Astrocyte (in vitro differentiated cells and primary cell): ENCODE results near the gene LTB4R. TPM values are rescaled to one million over a fixed set of nuclear protein-coding genes. Genes with fewer than 3 reads are reported as not detected.

Experiments
- DNase-seq: peaks from one replicate; pipeline ENCODE4 v3.0.0-alpha.2; 2010; ENCODE audit warnings: low read depth
- FAIRE-seq: peaks from 2 replicates; lab custom pipeline; 2011; peaks lifted over from hg19 to GRCh38; lab: Jason Lieb, UNC
- H2AFZ ChIP-seq: 2 replicates; pipeline ENCODE4 v1.6.0; 2012; ENCODE audit warnings: low read depth, low read length, inconsistent platforms
- H3K27ac ChIP-seq: 2 replicates; pipeline ENCODE4 v1.5.1; 2011; ENCODE audit warnings: low read depth, low read length, inconsistent platforms
- H3K27me3 ChIP-seq: 2 replicates; pipeline ENCODE4 v1.6.0; 2011; ENCODE audit warnings: low read length, inconsistent platforms; ENCODE audit not compliant: insufficient read depth
- H3K36me3 ChIP-seq: 2 replicates; pipeline ENCODE4 v1.5.1; 2011; ENCODE audit warnings: low read length, inconsistent platforms; ENCODE audit not compliant: insufficient read depth
- H3K4me1 ChIP-seq: 2 replicates; pipeline ENCODE4 v1.5.1; 2011; ENCODE audit warnings: low read length, inconsistent platforms; ENCODE audit not compliant: insufficient read depth
- H3K4me2 ChIP-seq: 2 replicates; pipeline ENCODE4 v1.6.0; 2012; ENCODE audit warnings: low read length, inconsistent platforms
- H3K4me3 ChIP-seq: 2 replicates; pipeline ENCODE4 v1.5.1; 2011; ENCODE audit warnings: low read depth, mild to moderate bottlenecking, low read length, inconsistent platforms; ENCODE audit not compliant: insufficient read depth
- H3K79me2 ChIP-seq: 2 replicates; pipeline ENCODE4 v1.6.0; 2012; ENCODE audit warnings: mild to moderate bottlenecking, low read length, inconsistent platforms; ENCODE audit not compliant: insufficient read depth
- H3K9ac ChIP-seq: 2 replicates; pipeline ENCODE4 v1.6.0; 2012; ENCODE audit warnings: mild to moderate bottlenecking, low read length, inconsistent platforms
- H3K9me3 ChIP-seq: 2 replicates; pipeline ENCODE4 v1.5.1; 2012; ENCODE audit warnings: low read depth, mild to moderate bottlenecking, low read length, inconsistent platforms; ENCODE audit not compliant: insufficient read depth
- H4K20me1 ChIP-seq: 2 replicates; pipeline ENCODE4 v1.6.0; 2012; ENCODE audit warnings: low read length, inconsistent platforms; ENCODE audit not compliant: insufficient read depth
- H3K27ac Mint-ChIP-seq: one replicate; pipeline ENCODE4 v1.8.0; 2021; ENCODE audit warnings: mild to moderate bottlenecking, mixed read lengths; ENCODE audit not compliant: unreplicated experiment
- H3K27me3 Mint-ChIP-seq: one replicate; pipeline ENCODE4 v1.8.0; 2021; ENCODE audit warnings: low read depth, mixed read lengths; ENCODE audit not compliant: unreplicated experiment
- H3K36me3 Mint-ChIP-seq: one replicate; pipeline ENCODE4 v1.8.0; 2021; ENCODE audit warnings: low read depth, mixed read lengths; ENCODE audit not compliant: unreplicated experiment
- H3K4me1 Mint-ChIP-seq: one replicate; pipeline ENCODE4 v1.8.0; 2021; ENCODE audit warnings: low read depth, mixed read lengths; ENCODE audit not compliant: unreplicated experiment
- H3K4me3 Mint-ChIP-seq: one replicate; pipeline ENCODE4 v1.8.0; 2021; ENCODE audit warnings: mild to moderate bottlenecking, moderate library complexity, mixed read lengths; ENCODE audit not compliant: unreplicated experiment
- H3K9me3 Mint-ChIP-seq: one replicate; pipeline ENCODE4 v1.8.0; 2021; ENCODE audit warnings: mild to moderate bottlenecking, mixed read lengths; ENCODE audit not compliant: unreplicated experiment
- CTCF ChIP-seq: IDR thresholded peaks from 2 replicates; pipeline ENCODE4 v1.5.1; 2011; ENCODE audit warnings: low read depth, mild to moderate bottlenecking, inconsistent platforms, low read length, moderate library complexity; ENCODE audit not compliant: insufficient read depth
- EZH2 ChIP-seq: IDR thresholded peaks from 2 replicates; pipeline ENCODE4 v1.6.1; 2012; ENCODE audit warnings: mild to moderate bottlenecking, low read length, inconsistent platforms; ENCODE audit not compliant: insufficient read depth
- total RNA-seq: library from RNA; stranded (reverse); gene quantifications from 2 replicates; pipeline ENCODE4 v1.2.1, GENCODE V29; 2021

Gene LTB4R
- total RNA-seq, 1 donor from 2014 or later = 5.5 TPM

- H3K27ac Mint-ChIP-seq = no peak overlapping the region
- H2AFZ ChIP-seq = no peak overlapping the region
- H3K4me2 ChIP-seq = no peak overlapping the region
- no peak for FAIRE-seq
- H3K27ac ChIP-seq = no peak overlapping the region
- peaks cover 12% of the 10 kb centered on the region for H3K4me1 ChIP-seq
- no peaks in the 10 kb centered on the region for H3K9me3 Mint-ChIP-seq
- H3K79me2 ChIP-seq = no peaks in the 10 kb centered on the region
- no peak overlapping the region for H3K4me3 Mint-ChIP-seq
- peaks cover 27% of the 10 kb centered on the region for H3K27me3 Mint-ChIP-seq
- H3K27me3 ChIP-seq = peaks cover 5% of the 10 kb centered on the region
- H3K4me1 Mint-ChIP-seq = peaks cover 12% of the 10 kb centered on the region
- H3K9ac ChIP-seq = no peak overlapping the region
- H3K36me3 ChIP-seq = no peaks in the 10 kb centered on the region
- H3K4me3 ChIP-seq = no peak overlapping the region
- H3K9me3 ChIP-seq = no peaks in the 10 kb centered on the region
- DNase-seq = no peak
- H3K36me3 Mint-ChIP-seq = no peaks in the 10 kb centered on the region
- TF ChIP-seq EZH2 (no peak), CTCF (no peak)
- no peaks in the 10 kb centered on the region for H4K20me1 ChIP-seq
Measured at GRCh38 chr14:24362241-24362960, 51.1 kb downstream of the LTB4R start.

DNA sequence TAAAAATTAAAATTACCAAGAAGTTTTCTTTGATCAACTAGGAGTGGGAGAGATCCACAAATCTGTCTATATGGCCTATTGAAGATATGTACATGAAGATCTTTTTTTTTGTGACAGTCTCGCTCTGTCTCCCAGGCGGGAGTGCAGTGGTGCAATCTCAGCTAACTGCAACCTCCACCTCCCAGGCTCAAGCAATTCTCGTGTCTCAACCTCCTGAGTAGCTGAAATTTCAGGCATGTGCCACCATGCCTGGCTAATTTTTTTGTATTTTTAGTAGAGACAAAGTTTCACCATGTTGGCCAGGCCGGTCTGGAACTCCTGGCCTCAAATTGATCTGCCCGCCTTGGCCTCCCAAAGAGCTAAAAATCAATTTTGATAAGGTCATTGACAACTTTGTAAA is 52.1 kb downstream of the LTB4R start:
- H3K9ac ChIP-seq = no peak overlapping the region
- H3K27ac ChIP-seq = no peak overlapping the region
- H3K4me3 Mint-ChIP-seq = no peak overlapping the region
- H3K36me3 ChIP-seq = no peaks in the 10 kb centered on the region
- H3K4me1 Mint-ChIP-seq = peaks cover 15% of the 10 kb centered on the region
- no peaks in the 10 kb centered on the region for H3K9me3 Mint-ChIP-seq
- no peaks in the 10 kb centered on the region for H4K20me1 ChIP-seq
- H3K9me3 ChIP-seq = no peaks in the 10 kb centered on the region
- no peak overlapping the region for H2AFZ ChIP-seq
- FAIRE-seq (no peak), DNase-seq (no peak)
- H3K4me2 ChIP-seq = no peak overlapping the region
- H3K4me1 ChIP-seq = peaks cover 15% of the 10 kb centered on the region
- peaks cover 22% of the 10 kb centered on the region for H3K27me3 Mint-ChIP-seq
- no peaks in the 10 kb centered on the region for H3K36me3 Mint-ChIP-seq
- H3K27ac Mint-ChIP-seq = no peak overlapping the region
- peaks cover 4% of the 10 kb centered on the region for H3K27me3 ChIP-seq
- no peak for TF ChIP-seq CTCF
- no peak for TF ChIP-seq EZH2
- H3K4me3 ChIP-seq = no peak overlapping the region
- H3K79me2 ChIP-seq = no peaks in the 10 kb centered on the region

- peak overlapping the region; percentile 100 for H3K4me2 ChIP-seq
Measured at GRCh38 chr14:24364841-24365240, 53.5 kb downstream of the LTB4R start.

More at GRCh38 chr14:24364841-24365240, 53.5 kb downstream of the LTB4R start:
- no peaks in the 10 kb centered on the region for H3K36me3 Mint-ChIP-seq
- no peaks in the 10 kb centered on the region for H3K36me3 ChIP-seq
- peaks cover 21% of the 10 kb centered on the region for H3K4me1 ChIP-seq
- peaks cover 19% of the 10 kb centered on the region for H3K27me3 Mint-ChIP-seq
- no peak overlapping the region for H3K4me3 Mint-ChIP-seq
- no peaks in the 10 kb centered on the region for H3K27me3 ChIP-seq
- no peaks in the 10 kb centered on the region for H3K9me3 ChIP-seq
- DNase-seq = no peak
- no peaks in the 10 kb centered on the region for H4K20me1 ChIP-seq
- H3K9me3 Mint-ChIP-seq = no peaks in the 10 kb centered on the region
- no peak overlapping the region for H3K9ac ChIP-seq
- H3K4me1 Mint-ChIP-seq = peaks cover 15% of the 10 kb centered on the region
- no peak for FAIRE-seq
- no peak overlapping the region for H3K27ac Mint-ChIP-seq
- H3K4me3 ChIP-seq = no peak overlapping the region
- no peak overlapping the region for H3K27ac ChIP-seq
- TF ChIP-seq EZH2 (no peak), CTCF (no peak)
- no peaks in the 10 kb centered on the region for H3K79me2 ChIP-seq
- H2AFZ ChIP-seq = no peak overlapping the region
